Left lung (tissue), 10 donors: ENCODE measurements around the gene TRAF1. TPM values are rescaled to one million over a fixed set of nuclear protein-coding genes. Genes with fewer than 3 reads are reported as not detected.

Experiments used
- ATAC-seq: fragments of 200-7000 bp; cut with Tn5 transposase; one replicate; pipeline ENCODE4 v1.9.1; 2020; ENCODE audit warnings: moderate library complexity
- DNase-seq, 4 donors: peaks; one replicate each; pipeline ENCODE4 v3.0.0-alpha.2; 2013 to 2020
- H3K27ac ChIP-seq, 2 donors: fragments of 200-600 bp; sonication (generic) in 1 of 2; one replicate each; pipeline versions ENCODE4 v1.5.0 to v1.8.0; 2020 to 2021
- H3K27me3 ChIP-seq, 2 donors: fragments of 200-600 bp; sonication (generic) in 1 of 2; one replicate each; pipeline versions ENCODE4 v1.5.0 to v1.8.0; 2020 to 2021
- H3K36me3 ChIP-seq, 2 donors: fragments of 200-600 bp; sonication (generic) in 1 of 2; one replicate each; pipeline versions ENCODE4 v1.5.0 to v1.8.0; 2020 to 2021
- H3K4me1 ChIP-seq, 2 donors: fragments of 200-600 bp; one replicate each; pipeline ENCODE4 v1.8.0; 2021
- H3K4me3 ChIP-seq, 2 donors: fragments of 200-600 bp; sonication (generic) in 1 of 2; one replicate each; pipeline versions ENCODE4 v1.5.0 to v1.8.0; 2020 to 2021; ENCODE audit warnings: mild to moderate bottlenecking in 1 of 2
- H3K9me3 ChIP-seq, 2 donors: fragments of 200-600 bp; sonication (generic) in 1 of 2; one replicate each; pipeline versions ENCODE4 v1.5.0 to v1.8.0; 2020 to 2021
- intact Hi-C, 2 donors: fragments of 100-400 bp; cut with DNase I; formaldehyde crosslinking; loops; one replicate each; pipeline versions ENCODE4 v1.11.2 to v1.14.2; 2022
- polyA plus RNA-seq, 6 donors: library from polyadenylated mRNA; unstranded; fragments of 120-200 nt; gene quantifications; one replicate each; pipeline ENCODE4 v1.2.1, GENCODE V29; 2013; ENCODE audit not compliant: insufficient read length in 6 of 6
- total RNA-seq, 2 donors: library from RNA; stranded (reverse); fragmentation: NEBNext Ultra II Directional; extraction: Animal tissue kit (Norgen Biotek cat#: 25700); gene quantifications; one replicate each; pipeline ENCODE4 v1.2.1, GENCODE V29; 2021
- TF ChIP-seq, protein P1 (sequence below), 2 donors: fragments of 200-600 bp; sonication (generic) in 1 of 2; IDR thresholded peaks; one replicate each; pipeline versions ENCODE4 v1.5.0 to v1.8.0; 2021; ENCODE audit warnings: antibody characterized with exemption in 2 of 2
- donor health status: DM: no; HTN: yes; CAD: no.
- donor health status: DM: no; HTN: no; CAD: no.

TRAF1 gene
- total and polyA plus RNA-seq, 8 donors = 4.4 to 10.8 (median 8.5) TPM

DNA sequence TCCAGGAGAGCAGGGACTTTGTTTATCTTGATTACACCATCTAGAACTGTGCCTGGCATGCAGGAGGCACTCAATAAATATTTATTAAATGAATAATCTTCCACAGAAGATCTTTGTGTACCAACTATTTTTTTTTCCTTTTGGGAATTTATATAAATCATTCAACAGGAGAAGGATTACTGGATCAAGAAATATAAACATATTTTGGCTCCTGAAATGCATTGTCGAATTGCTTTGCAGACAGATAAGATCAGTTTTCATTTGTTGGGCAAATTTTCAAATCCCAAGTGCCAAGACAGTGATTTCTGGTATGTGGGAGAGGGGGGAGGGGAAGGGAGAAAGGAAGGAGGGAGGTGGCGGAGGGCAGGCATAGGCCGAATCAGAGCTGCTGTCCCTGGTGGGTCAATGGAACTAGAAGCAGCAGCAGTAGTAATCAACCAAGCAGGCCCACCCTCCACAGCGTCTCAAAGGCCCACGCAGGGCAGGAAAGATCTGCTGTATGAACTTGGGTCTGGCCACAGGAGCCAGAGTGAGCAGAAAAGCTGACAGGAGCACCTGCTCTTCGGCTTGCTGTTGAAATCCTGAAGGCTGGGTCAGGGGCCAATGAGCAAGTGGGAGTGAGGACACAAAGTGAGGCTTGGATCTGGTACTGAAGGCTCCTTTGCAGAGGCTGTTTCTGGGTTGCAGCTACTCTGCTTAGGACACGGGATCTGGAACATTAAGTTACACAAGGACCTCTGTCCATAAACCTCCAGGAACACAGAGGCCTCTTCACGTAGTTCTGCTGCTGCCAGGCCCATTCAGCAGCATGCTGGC lies 15.8 kb upstream of the TRAF1 start:
- TF ChIP-seq, protein P1, sequence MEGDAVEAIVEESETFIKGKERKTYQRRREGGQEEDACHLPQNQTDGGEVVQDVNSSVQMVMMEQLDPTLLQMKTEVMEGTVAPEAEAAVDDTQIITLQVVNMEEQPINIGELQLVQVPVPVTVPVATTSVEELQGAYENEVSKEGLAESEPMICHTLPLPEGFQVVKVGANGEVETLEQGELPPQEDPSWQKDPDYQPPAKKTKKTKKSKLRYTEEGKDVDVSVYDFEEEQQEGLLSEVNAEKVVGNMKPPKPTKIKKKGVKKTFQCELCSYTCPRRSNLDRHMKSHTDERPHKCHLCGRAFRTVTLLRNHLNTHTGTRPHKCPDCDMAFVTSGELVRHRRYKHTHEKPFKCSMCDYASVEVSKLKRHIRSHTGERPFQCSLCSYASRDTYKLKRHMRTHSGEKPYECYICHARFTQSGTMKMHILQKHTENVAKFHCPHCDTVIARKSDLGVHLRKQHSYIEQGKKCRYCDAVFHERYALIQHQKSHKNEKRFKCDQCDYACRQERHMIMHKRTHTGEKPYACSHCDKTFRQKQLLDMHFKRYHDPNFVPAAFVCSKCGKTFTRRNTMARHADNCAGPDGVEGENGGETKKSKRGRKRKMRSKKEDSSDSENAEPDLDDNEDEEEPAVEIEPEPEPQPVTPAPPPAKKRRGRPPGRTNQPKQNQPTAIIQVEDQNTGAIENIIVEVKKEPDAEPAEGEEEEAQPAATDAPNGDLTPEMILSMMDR (IDR thresholded peaks at IDR 0.05) = no peak
- ATAC-seq = peak; percentile 52
- Histone ChIP-seq H3K36me3 (no peaks in the 10 kb centered on the region), H3K4me1 (peaks cover 21 to 32% of the 10 kb centered on the region in 2 donors), H3K9me3 (no peaks in the 10 kb centered on the region), H3K27ac (peak overlapping the region; percentile 49 to 55), H3K4me3 (no peak overlapping the region), H3K27me3 (no peaks in the 10 kb centered on the region)
- intact Hi-C loops = no loop called here
- no peak for DNase-seq

DNA sequence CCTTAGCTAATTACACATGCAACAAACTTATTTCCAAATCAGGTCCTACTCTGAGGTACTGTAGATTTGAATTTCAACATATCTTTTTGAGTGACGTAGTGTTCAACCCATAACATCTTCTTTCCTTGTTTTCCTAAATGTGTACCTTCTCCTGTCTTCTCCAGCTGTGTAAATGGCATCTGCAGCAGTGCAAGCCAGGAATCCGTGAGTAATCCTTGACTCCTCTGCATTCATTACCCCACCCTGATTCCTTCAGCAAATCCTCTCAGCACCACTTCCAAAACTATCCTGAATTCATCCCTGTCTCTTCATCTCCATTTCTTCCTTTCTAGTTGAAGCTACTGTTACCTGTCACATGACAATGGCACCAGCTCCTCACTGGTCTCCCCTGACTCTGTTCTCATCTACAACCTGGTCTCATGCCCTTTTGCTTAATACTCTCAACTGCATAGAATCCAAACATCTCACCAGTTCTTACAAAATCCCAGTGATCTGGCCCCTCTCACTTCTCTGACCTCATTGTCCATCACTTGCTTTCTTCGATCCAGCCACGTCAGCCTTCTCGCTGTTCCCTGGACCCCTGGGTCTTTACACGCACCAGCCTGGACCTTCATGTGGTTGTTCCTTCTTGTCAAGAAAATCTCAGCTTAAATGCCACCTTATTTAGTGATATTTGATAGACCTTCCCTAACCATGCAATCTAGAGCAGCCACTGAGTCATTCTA lies 14.6 kb upstream of the TRAF1 start:
- TF ChIP-seq, protein P1 (IDR thresholded peaks at IDR 0.05) = no peak
- no peaks in the 10 kb centered on the region for H3K9me3 ChIP-seq
- ATAC-seq (no peak), DNase-seq (no peak)
- H3K4me1 ChIP-seq = peaks cover 26 to 43% of the 10 kb centered on the region in 2 donors
- no peaks in the 10 kb centered on the region for H3K27me3 ChIP-seq
- H3K4me3 ChIP-seq = no peak overlapping the region
- H3K36me3 ChIP-seq = no peaks in the 10 kb centered on the region
- no peak overlapping the region for H3K27ac ChIP-seq
- intact Hi-C loops = no loop called here

DNA sequence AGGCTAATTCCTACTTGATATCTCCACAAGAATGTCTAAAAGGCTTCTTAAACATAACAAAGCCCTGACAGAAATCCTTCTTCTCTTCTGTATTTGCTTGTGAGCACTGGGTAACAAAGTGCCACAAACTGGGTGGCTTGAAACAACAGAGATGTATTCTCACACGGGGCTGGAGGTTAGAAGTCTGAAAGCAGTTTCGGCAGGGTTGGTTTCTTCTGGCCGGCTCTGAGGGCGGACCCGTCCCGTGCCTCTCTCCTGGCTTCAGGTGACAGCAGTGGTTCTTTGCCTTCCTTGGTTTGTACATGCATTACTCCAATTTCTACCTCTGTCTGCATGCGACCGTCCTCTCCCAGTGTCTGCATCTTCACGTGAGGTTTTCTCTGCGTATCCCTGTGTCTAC lies 14.0 kb upstream of the TRAF1 start:
- Histone ChIP-seq H3K27ac (no peak overlapping the region), H3K4me3 (no peak overlapping the region), H3K27me3 (no peaks in the 10 kb centered on the region), H3K4me1 (peaks cover 33 to 45% of the 10 kb centered on the region in 2 donors), H3K36me3 (no peaks in the 10 kb centered on the region), H3K9me3 (no peaks in the 10 kb centered on the region)
- TF ChIP-seq, protein P1 (IDR thresholded peaks at IDR 0.05) = no peak
- DNase-seq (no peak), ATAC-seq (no peak)
- intact Hi-C loops = no loop called here

DNA sequence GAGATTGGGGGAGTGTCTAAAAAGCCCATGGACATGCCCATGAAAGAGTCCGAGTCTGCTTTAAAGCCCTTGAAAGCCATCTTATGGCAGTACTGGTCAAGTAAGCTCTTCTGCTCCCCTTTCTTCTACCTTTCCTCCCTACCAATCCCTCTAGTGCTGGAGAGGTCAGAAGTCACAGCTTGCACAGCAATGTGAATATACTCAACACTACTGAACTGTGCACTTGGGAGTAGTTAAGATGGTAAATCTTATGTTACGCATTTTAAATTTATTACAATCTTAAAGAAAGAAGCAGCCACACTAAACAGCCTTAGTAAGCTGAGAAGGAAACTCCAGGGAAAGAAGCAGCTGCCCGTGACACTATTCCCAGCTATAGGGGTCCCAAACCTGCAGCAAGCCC lies 12.3 kb upstream of the TRAF1 start:
- H3K27ac ChIP-seq = no peak overlapping the region
- H3K36me3 ChIP-seq = no peaks in the 10 kb centered on the region
- H3K27me3 ChIP-seq = no peaks in the 10 kb centered on the region
- no peak for DNase-seq
- intact Hi-C loops = loop anchor here in 1 of 2 donors (5.0 kb wide), 1 partner anchor 67 kb away; no protein-coding TSS in a partner anchor
- H3K4me1 ChIP-seq = peaks cover 47 to 62% of the 10 kb centered on the region in 2 donors
- TF ChIP-seq, protein P1 (IDR thresholded peaks at IDR 0.05) = no peak
- no peak overlapping the region for H3K4me3 ChIP-seq
- no peaks in the 10 kb centered on the region for H3K9me3 ChIP-seq
- ATAC-seq = no peak

DNA sequence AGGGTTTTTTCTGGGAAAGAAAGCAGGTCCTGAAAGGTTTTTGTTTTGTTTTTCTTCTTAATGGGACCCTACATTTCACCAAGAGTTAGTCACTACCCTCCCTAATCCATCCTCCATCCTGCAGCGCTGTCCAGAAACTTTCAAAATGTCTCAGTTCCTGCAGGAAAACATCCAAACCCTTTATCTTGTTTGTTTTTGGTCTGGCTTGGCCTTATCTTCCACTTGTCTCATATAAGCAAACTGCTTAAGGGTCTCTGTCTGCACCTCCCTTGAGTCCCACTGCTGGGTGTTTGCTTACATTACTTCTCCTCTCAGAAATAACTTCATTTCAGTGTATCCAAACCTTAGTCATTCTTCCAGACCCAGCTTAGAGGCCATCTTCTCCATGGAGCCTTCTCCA lies 11.0 kb upstream of the TRAF1 start:
- H3K4me3 ChIP-seq = no peak overlapping the region
- no peaks in the 10 kb centered on the region for H3K36me3 ChIP-seq
- intact Hi-C loops = loop anchor here in 1 of 2 donors (5.0 kb wide), 1 partner anchor 65 kb away; no protein-coding TSS in a partner anchor
- TF ChIP-seq, protein P1 (IDR thresholded peaks at IDR 0.05) = no peak
- peaks cover 45 to 64% of the 10 kb centered on the region in 2 donors for H3K4me1 ChIP-seq
- no peaks in the 10 kb centered on the region for H3K27me3 ChIP-seq
- ATAC-seq (peak; percentile 32), DNase-seq (peak in 1 of 4 donors; percentile 49)
- H3K9me3 ChIP-seq = no peaks in the 10 kb centered on the region
- H3K27ac ChIP-seq = peak overlapping the region; percentile 77 to 86
